ENCODE data around the gene IPO4. TPM values are rescaled to one million over a fixed set of nuclear protein-coding genes. Genes with fewer than 3 reads are reported as not detected.

The IPO4 gene
- total and polyA plus RNA-seq, 10 of the 15 experiments (the other 5 are each of a cell fraction or from before 2014, with no cell fraction given), result 7.8 to 139 (median 37.6) TPM

DNA sequence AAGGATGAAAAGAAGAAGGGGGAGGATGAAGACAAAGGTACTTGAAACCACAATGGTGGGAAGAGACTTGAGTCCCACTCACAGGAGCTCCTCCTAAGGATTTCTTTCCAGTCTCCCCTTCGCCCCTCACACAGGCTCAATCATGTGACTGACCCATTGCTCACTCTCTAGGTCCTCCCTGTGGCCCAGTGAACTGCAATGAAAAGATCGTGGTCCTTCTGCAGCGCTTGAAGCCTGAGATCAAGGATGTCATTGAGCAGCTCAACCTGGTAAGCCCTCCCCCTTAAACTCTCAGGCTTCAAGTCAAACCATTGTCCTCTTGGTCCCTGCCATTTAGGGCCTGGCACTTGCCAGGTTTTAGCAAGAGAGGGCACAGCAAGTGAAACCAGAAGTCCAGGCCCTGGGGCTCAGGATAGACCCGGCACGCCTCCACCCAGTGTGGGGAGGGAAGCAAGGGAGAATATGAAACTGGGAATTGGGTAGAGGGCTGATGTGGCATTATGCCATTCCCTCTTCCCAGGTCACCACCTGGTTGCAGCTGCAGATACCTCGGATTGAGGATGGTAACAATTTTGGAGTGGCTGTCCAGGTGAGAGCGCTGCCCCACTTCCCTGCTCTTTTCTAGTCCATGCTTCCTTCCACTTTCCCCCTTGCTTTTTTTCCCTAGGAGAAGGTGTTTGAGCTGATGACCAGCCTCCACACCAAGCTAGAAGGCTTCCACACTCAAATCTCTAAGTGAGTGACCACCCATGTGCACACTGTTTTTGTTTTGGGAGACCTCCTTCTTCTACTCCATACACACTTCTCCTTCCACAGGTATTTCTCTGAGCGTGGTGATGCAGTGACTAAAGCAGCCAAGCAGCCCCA, 50.9 kb downstream of the IPO4 start:
- H2AFZ ChIP-seq (ENCODE audit: control insufficient read depth, low read depth, low read length), result no peak overlapping the region
- peaks cover 37% of the 10 kb centered on the region for H3K4me1 ChIP-seq (ENCODE audit: control insufficient read depth, insufficient read depth, low read length)
- peak overlapping the region; percentile 99; the same call in 1 of the 2 replicates for H3K4me3 ChIP-seq
- ChIA-PET CTCF (interaction anchor here (0.6 to 4.9 kb wide), 9 partner anchors 9 to 170 kb away, joined by 3 to 39 read pairs (median 6); partner anchors contain the start of genes CIDEB, DCAF11, IRF9 and NRL), RAD21 (ENCODE audit: unreplicated experiment) (interaction anchor here (0.8 to 6.8 kb wide), 8 partner anchors 9 to 105 kb away, joined by 3 to 69 read pairs (median 6); partner anchors contain the start of genes DCAF11, IPO4, IRF9 and NRL), SMC1A (ENCODE audit: uncharacterized antibody, unreplicated experiment) (interaction anchor here (0.6 to 7.7 kb wide), 11 partner anchors 8 to 170 kb away, joined by 3 to 70 read pairs (median 4); partner anchors contain the start of genes CIDEB, DCAF11, IRF9 and NRL), POLR2A (interaction anchor here (0.7 to 11.6 kb wide), 8 partner anchors 10 to 95 kb away, joined by 3 to 276 read pairs (median 9); partner anchors contain the start of genes DCAF11, IRF9, NRL and PSME2)
- peak overlapping the region; percentile 95 for H3K27ac ChIP-seq (ENCODE audit: control insufficient read depth, insufficient read depth)
- H3K27me3 ChIP-seq (replicated peaks in 1 of 2; ENCODE audit: control insufficient read depth in 2 of 2, insufficient read depth in 2 of 2, low read length in 1 of 2), result no peaks in the 10 kb centered on the region
- no peaks in the 10 kb centered on the region for H4K20me1 ChIP-seq (ENCODE audit: control insufficient read depth, insufficient read depth)
- H3K9me3 ChIP-seq (replicated peaks; ENCODE audit: control insufficient read depth, insufficient read depth, low read length), result no peaks in the 10 kb centered on the region
- no peak for TF ChIP-seq NFYB (IDR thresholded peaks at IDR 0.05; ENCODE audit: insufficient read depth, low read depth, low read length)
- no peak for TF ChIP-seq MXI1 (IDR thresholded peaks at IDR 0.05; ENCODE audit: low read depth, low read length)
- 0 out of 2 replicates have a peak, but pooled peaks have one; percentile 25 for TF ChIP-seq PML (IDR thresholded peaks at IDR 0.05; ENCODE audit: low read length)
- TF ChIP-seq POLR2AphosphoS5 (IDR thresholded peaks at IDR 0.05; ENCODE audit: low read length), result 0 out of 2 replicates have a peak, but pooled peaks have one; percentile 12
- DNase-seq (ENCODE audit: low read depth, low spot score), result no peak
- intact Hi-C loops (cut with micrococcal nuclease; ENCODE audit: unreplicated experiment), result no loop called here
- 82% methylated on average over 8 of the region's 8 CpGs for WGBS (ENCODE audit: insufficient coverage, insufficient replicate concordance, low lambda C conversion rate, missing lambda C conversion rate)
- in situ Hi-C loops (cut with MboI), result no loop called here
- no TSS peak for BruUV-seq (replicated peaks)
- H3K4me2 ChIP-seq (ENCODE audit: control insufficient read depth, insufficient read depth), result peak overlapping the region; percentile 81
- peaks cover 55% of the 10 kb centered on the region for H3K79me2 ChIP-seq (ENCODE audit: control insufficient read depth, insufficient read depth, low read length)
- FAIRE-seq, result no peak
- no peak for ATAC-seq
- peaks cover 12 to 13% of the 10 kb centered on the region in 2 experiments for H3K36me3 ChIP-seq (ENCODE audit: control insufficient read depth in 2 of 2, insufficient read depth in 2 of 2, low read length in 1 of 2)
- peak overlapping the region; percentile 96 for H3K9ac ChIP-seq (ENCODE audit: control insufficient read depth, insufficient read depth, low read length)

All from GM12878 (cell line).